NCI-H2227 treated with DMSO at 0.1 percent for 48 hours (cell line): Measurements from ENCODE around the gene AARS2.

Experiments used
- DNase-seq: peaks from one replicate; lab custom pipeline; 2025; lab: John Stamatoyannopoulos, UW

The AARS2 gene

DNA sequence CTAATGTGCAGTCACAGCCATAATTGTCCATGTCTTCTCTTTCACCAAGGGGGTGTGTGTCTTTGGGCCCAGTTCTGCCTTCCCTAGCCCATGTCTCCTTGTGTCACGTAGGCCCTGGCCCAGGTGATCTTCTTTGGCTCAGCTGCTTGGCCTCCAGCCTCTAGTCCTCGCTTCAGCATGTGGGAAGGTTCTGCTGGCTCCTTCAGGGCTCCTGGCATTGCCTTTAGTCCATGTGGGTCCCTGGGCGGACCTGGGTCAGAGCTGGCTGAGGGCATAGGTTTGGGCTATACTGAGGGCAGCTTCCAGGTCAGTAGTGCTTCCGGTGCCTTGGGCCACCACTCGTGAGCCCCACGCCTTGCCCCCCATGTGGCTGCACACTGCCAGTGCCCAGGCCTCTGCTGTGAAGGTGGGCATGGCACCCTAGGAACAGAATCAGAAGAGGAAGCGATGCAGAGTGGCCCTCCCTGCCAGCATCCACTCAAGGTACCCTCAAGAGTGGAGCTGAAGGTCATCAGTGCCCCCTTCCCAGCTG is 12.8 kb downstream of the AARS2 start:
- DNase-seq: no peak

DNA sequence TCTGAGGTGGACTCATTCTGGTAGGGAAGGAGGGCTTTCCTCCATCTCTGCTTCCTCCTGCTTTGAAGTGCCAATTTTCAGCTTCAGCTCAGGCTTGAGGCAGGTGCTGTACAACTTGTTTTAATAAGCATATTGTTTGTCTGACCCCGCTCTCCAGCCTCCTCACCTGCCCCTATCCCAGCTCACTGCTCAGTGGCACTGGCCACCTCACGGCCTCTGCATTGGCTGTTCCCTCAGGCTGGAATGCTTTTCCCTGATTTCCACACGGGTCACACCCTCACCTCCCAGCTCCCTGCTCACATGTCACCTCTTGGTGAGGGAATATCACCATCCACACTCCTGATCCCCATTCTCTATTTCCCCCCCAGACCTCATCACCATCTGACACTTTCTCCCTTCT is 14.3 kb downstream of the AARS2 start:
- no peak for DNase-seq

DNA sequence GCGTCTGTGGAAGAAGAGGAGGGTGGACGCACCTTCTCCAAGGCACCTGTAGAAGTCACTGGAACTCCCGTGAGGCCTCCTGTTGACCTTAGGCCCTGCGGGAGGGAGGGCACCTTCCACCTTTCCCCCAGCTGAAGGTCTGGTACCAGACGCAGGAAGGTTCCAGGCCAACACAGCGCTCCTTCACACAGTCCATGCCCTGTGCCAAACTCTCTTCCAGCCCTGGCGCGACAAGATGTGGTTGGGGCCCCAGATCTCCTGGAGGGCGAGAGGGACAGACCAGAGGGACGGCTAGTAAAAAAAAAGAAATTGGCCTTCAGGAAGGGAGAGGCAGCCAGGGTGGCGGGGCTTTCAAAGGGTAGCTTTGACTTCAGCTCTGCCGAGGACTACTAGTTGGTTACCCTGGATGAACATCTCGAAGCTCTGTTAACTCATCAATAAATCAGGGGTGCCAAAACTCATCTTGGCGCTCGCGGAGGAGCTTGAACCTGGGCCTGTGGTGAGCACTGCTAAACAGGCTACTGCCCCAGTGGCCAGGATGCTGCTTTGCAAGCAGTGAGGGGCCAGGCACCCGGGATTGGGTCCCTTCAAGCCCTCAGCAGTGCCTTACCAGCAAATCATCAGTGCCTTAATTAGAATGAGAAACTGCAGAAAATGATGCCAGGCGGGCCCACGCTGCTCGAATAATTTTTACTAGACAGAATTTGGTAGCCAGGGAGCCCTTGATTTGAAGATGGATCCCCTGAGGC is 14.9 kb downstream of the AARS2 start:
- DNase-seq: no peak

DNA sequence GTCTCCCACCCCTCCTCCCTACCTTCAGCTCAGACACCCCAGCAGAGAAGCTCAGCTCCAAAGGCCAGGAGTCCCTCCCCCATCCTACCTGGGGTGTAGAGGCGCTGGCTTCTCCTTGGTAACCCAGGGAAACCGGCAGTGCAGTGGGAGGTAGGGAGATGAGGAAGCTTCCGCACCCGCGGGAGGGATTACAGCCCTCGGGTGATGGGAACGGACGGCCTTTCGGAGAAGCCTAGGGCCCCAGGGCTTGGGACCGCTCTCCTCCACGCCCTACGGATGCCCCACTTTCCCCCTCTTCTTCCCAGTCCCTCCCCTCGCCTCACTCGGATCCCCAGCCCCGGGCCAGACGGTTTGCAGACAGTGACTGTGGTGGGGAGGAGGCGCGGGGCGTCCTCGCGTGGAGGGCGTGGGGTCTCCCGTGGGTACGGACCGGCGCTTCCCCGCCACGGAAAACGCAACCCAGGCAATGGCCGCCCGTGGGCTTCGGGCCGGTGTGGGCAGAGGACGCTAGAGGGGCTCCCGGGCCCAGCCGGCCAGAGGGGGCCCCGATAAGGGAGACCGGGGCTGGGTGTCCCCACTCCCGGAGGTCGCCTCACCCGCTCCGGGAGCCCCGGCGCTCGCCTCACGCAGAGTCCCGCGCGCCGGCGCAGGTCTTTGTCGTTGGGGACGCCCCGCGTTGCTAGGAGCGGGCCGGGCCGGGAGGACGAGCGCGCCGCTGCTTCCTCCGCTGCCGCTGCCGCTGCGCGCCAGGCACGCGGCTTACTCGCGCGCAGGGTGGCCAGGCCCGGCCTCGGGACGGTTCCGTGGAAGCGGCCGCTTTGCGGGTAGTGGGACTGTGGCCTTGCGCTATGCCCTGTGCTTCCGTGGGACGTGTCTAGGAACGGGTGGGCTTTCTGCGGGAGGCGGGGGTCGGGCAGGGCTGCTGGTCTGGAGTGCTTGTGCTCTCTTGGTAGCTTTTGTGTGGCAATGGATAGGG is 15.8 kb downstream of the AARS2 start:
- DNase-seq: peak; percentile 36

DNA sequence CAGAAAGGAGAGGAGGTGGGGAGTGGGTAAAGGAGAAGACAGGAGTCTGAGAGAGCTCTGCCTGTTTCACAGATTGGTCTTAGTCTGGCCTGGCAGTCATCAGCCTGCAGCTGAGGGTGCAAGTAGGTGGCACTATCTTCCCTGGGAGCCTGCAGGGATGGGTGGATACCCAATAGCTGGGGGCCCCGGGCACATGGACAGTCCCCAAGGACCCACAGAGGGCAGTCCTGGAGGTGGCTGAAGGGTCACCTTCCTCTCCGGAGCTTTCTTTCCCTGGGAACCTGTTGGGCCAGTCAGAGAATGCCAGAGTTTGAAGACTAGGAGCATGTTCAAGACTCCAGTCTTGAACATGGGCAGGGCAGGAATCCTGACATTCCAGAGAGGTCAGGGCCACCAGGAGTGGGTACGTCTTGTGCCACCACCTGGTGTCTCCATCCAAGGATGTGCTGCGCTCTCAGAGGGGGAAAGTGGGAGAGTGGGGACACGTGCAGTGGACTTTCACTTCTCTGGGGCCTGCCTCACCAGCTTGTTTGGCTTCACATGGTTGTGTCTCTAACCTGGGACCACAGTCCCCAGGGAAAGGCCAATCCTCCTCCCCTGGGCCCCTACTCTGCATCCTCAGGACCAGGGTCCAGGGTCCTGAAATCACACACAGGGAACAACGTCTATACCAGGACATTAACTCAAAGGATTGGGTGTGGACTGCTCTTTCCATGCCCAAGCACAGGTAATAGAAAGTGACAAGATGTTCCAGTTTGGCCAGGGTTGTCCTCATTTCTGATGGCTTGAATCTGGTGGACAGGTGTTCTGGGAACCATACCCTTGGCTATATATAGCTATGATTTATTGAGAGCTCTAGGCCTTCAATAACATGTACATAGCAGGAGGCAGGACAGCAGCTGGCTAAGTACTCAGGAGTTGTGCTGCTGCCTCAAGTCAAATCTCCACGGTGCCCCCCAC is 18.0 kb downstream of the AARS2 start:
- DNase-seq: no peak

DNA sequence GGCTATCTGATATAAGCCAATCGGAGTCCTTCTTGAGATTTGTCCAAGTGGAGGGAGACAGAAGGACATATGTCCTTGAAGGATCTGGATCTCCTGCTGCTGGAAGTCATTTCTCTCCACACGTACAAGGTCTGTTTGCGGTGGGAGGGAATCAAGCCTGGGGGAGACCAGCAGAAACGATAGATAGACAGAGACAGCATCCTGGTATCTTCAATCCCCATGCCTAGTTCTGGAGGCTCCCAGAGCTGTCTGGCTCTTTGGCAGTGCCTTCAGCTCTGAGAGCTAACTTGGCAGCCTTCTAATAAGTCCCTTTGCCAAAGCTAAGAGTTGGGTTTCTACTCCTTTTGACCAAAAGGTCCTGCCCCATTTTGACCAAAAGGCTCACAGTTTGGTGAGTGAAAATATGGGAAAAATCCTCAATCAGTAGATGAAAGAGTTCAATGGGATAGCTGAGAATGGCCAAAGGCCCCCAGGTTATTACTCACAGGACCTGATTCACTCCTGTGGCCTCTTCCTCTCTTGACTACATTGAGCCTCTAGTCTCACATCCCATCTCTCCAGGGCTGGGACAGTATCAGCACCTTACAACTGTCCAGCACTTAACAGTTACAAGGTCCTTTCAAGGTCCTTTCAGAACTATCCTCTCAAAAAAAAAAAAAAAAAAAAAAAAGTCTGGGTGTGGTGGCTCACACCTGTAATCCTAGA is 20.3 kb downstream of the AARS2 start:
- DNase-seq: no peak

DNA sequence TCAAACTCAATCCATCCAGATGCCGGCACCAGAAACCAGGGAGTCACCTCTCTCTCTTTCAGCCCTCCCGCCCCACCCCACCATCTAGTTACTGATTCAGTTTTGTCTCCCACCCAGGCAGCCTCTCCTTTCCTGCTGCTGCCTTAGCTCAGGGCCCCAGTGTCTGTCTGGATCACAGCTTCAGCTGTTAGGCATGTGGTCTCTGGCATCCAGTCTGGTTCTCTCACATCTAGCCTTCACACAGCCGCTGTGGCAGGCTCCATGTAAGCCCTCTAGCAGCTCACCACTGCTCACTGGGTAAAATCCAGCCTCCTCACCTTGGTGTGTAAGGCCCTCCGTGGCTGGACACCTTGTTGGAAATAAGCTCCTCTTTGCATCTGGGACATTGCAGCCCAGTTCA is 21.3 kb downstream of the AARS2 start:
- DNase-seq: no peak

DNA sequence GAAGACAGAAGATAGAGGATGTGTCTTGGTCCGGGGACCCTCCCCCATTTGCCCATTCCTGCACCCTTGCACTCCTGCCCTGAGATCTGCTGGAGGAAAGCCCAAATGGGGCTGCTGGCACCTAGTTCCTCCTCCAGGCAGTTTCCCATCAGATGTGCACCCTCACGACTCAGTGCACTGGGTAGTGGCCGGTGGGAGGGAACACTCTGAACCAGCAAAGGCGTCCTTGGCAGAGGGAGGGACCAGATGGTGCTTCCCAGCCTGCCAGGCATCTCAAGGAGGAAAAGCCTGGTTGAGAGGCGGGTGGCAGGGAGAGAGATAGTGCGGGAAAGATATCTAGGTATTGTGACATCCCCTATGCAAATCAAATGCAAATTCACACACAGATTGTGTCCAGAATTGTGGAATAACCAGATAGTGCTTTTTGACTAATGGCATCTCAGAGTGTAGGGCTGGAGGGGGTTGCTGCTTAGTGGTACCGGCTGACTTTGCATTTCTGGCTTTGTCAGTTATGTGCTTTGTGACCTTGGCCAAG is 23.4 kb downstream of the AARS2 start:
- no peak for DNase-seq

DNA sequence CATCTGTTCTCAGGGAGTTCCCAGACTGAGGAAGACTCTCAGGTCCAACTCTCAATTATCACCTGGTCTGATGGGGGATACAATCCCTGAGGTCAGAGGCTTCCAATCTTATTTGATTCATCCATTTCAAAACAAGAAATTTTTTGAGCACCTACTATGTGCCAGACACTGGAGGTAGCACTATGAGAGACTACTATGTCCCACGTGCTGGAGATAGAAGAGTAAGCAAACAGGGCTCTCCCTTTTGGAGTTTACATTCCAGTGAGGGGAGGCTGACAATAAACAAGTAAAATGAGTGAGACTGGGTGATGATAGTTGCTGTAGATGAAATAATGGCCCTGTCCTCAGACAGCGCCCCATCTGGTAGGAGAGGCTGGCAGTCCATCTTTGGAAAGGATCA is 26.4 kb downstream of the AARS2 start:
- DNase-seq: no peak

DNA sequence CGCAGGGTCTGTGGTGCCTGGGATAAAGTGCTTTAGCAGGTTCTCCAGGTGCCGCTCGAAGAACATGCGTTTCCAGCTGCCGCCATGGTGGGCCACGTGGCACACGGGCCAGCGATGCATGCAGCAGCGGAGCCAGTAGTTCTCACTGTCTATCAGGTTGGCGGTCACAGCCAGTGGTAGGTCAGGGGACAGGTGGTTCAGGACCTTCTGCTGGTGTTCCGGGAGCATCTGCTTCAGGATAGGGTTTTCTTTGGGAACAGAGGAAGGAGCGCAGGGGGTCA is 26.9 kb downstream of the AARS2 start:
- no peak for DNase-seq

DNA sequence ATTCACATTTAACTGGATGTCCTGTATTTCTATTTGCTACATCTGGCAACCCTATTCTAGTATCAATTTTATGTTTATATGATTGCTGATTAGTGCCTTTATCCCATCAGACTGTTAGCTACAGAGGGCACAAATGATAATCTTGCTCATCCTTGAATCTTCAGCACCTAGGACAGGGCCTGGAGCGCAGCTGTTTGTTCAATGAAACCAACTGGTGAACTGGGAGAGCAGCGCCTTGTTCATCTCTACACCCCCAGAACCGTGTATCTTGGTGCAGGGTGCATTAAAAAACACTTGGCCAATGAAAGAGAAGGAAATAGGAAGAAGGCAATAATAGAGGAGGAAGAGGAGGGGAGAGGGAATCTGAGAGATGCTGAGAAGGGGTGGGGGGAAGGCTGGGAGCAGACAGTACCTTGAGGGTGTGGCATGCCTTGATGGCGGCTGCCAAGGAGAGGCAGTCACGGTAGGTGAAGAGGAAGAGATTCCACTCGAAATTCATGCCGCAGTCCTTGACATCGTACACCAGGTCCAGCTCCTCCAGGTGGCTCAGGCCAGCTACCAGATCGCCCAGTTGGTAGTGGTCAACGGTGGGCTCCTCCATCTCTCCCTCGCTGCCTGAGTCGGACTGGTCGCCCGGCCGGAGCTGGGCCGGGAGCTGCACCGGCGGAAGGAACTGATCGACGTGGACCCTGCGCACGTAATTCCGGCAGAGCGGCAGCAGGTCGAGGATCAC is 27.4 kb downstream of the AARS2 start:
- DNase-seq: no peak

DNA sequence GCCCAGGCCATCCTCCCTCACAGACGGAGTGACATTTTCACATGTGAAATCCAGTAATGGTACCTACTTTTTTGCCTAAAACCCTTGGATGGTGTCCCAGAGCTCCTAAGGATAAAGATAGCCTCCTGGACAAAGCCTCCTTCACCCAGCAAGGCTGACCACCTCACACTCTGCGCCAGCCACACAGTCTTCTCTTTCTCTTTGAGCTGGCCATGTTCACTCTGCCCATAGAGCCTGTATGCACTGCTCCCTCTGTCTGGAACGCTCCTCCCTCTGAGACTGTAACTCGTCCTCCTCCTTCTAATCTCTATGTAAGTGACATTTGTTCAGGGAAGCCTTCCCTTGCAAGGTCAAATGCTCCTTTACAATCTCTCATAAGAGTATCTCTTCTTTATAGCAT is 28.3 kb downstream of the AARS2 start:
- no peak for DNase-seq

DNA sequence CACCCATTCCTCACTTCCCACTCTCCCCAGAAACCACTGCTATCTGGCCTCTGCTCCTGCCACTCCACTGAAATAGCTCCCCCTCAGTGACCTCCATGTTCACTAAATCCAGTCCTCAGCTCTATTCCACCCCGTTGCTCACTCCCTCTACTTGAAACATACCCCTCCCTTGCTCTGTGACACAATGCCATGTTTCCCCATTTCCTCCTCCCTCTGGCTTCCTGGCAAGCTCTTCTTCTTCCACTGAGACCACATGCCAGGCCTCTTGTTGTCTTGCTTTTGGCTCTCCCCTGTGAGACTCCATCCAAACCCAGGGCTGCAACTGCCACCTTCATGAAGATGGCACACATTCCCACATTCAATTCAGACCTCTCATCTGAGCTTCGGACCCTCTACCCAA is 29.0 kb downstream of the AARS2 start:
- no peak for DNase-seq

DNA sequence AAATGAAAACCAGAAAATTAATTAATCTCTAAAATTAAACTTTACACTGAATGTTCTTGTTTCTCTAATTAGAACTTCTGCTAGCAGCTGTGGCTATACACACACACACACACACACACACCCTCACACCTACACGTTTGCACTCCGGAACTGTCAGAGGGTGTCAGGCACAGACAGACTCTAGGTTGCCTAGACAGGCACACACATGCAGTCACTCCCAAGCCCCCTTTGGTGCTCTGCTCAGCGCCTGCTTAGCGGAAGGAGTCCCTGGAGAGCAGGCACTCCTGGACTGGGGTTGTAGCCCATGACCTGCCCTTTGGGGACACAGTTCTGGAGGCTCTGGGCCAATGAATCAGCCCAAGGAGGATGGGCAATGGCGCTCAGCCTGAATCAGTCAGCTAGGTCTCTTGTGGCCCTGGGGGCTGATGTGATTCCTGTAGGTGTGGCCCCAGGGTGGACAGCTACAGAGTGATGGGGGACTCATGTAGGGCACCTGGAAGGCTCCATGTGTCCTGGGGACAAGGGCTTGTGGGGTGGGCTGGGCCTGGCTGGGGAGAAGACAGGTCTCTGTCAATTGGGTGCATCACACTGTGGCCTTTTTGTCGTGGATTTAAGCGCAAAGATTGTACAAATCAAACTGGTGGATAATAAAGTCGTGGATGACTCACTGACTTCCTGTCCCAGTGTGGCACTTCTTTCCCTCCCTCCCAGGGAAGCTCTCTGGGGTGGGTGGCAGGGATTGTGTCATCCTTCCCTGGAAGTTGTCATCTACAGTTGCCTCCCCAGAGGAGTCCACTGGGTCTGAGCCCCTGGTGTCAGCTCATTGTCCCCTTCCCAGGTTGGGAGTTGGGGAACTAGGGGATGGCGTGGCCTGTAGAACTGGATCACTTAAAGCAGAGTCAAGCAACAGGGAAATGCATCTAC is 34.1 kb downstream of the AARS2 start:
- DNase-seq: no peak

DNA sequence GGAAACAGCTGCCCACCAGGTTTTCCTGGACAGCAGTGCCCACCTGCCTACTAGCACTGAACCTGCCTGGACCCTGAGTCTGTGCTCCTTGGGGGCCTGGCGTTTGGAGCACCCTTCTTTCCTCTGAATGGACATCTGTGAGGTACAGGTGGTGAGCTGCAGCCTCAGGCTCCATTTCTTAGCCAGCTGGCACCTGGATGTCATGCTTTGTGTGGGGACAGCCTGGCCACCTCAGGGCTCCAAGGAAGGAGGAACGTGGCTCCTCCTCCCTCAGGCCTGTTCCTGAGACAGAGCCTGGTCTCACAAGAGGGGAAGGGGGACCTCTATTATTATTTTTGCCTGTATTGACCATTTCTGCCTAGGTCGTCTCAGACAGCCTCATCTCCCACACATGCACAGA is 34.8 kb downstream of the AARS2 start:
- DNase-seq: no peak

DNA sequence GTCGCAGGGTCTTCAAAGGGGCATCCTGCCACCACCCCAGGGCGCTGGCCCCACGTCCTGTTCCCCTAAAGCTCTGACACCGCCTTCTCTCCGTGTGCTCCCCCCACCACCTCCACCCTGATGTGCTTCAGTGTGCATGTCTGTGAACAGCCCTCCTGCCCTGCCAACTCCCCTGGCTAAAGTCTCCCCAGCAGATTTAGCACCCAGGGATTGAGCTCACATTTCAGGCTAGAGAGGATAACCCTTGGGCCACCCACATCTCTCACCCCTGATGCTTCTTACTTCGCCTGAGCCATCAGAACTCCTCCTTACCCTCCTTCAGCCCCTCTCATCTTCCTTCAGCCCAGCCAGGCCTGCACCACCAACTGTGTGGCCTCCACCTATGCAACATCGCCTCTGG is 35.4 kb downstream of the AARS2 start:
- DNase-seq: no peak

DNA sequence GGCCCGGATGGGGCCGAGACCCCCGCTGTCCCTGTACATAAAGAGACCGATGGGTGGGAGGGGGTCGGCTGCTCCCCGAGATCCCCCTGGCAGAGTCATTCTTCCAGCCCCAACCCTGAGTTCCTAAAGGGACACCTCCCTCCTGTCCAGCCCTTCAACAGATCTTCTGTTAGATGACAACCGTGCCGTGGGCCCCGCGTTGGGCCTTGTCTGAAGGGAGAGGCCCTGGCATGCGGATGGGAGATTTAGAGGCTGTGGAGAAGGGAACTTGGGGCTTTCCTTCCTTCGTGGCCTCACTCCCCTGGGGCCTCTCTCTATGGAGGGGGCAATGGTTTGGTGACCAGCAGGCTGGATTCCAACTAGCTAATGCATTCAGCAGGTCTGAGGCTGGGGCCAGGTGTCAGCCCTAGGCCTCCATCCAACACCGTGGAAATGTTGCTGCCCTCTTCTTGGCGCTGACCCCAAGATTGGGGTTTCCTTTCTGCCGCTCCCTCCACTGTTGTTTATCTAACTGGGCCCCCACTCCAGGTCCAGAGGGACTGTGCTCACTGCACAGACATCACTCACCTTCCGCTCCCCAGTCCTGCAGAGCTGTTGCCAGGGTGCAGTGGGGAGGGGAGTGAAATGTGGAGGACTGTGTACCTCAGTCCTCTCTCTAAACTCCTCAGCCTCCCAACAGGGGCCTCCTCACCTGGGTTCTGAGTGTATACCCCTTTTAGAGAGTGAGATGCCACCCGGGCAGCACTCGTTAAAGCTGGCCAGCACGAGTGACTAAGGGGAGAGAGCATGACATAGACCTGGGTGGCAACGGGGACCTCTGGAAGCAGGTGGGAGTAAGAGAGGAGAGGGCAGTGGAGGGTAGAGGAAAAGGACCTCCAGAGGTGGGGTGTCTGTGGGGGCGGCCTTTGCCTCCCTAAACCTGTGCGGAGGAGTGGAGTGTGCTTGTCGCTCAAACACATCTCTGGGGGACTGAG is 36.2 kb downstream of the AARS2 start:
- DNase-seq: no peak
